Activated CD8-positive, alpha-beta memory T cell treated with anti-CD3 and anti-CD28 coated beads for 4 hours (primary cell): Measurements from ENCODE around the gene TBC1D10A.

Experiments used
- DNase-seq, 2 donors: peaks; one replicate each; pipeline ENCODE4 v3.0.0-alpha.2; 2020; ENCODE audit warnings: low read depth in 2 of 2

Gene TBC1D10A

GRCh38 chr22:30301995-30302809 lies 24.5 kb downstream of the TBC1D10A start:
- no peak for DNase-seq

- DNase-seq, result no peak
These were observed 27.4 kb downstream of the TBC1D10A start for GRCh38 chr22:30299322-30299721.

GRCh38 chr22:30297991-30298701 lies 28.6 kb downstream of the TBC1D10A start:
- DNase-seq, result no peak

- DNase-seq, result no peak
These were observed 29.3 kb downstream of the TBC1D10A start for GRCh38 chr22:30297276-30297990.

- no peak for DNase-seq
These were observed 29.9 kb downstream of the TBC1D10A start for GRCh38 chr22:30296833-30297232.

GRCh38 chr22:30296324-30296723 lies 30.4 kb downstream of the TBC1D10A start:
- DNase-seq, result no peak

GRCh38 chr22:30295576-30295975 lies 31.2 kb downstream of the TBC1D10A start:
- no peak for DNase-seq

- DNase-seq, result no peak
These were observed 31.9 kb downstream of the TBC1D10A start for GRCh38 chr22:30294830-30295229.

GRCh38 chr22:30294066-30294465 lies 32.7 kb downstream of the TBC1D10A start:
- DNase-seq, result no peak

GRCh38 chr22:30293026-30293425 lies 33.7 kb downstream of the TBC1D10A start:
- no peak for DNase-seq

GRCh38 chr22:30292069-30292970 lies 34.4 kb downstream of the TBC1D10A start:
- DNase-seq, result no peak

GRCh38 chr22:30291058-30291892 lies 35.5 kb downstream of the TBC1D10A start:
- no peak for DNase-seq

- no peak for DNase-seq
These were observed 36.2 kb downstream of the TBC1D10A start for GRCh38 chr22:30290342-30291057.

GRCh38 chr22:30289980-30290313 lies 36.8 kb downstream of the TBC1D10A start:
- no peak for DNase-seq

GRCh38 chr22:30289141-30289979 lies 37.4 kb downstream of the TBC1D10A start, which contains the start of gene CASTOR1:
TSS of gene CASTOR1 (minus strand) at chr22:30289505. CDS start at chr22:30289497, 8 bp downstream.
- DNase-seq, result peak; percentile 70 to 77

GRCh38 chr22:30288419-30289140 lies 38.2 kb downstream of the TBC1D10A start:
- no peak for DNase-seq

- DNase-seq, result peak; percentile 77 to 80
These were observed 38.9 kb downstream of the TBC1D10A start for GRCh38 chr22:30287648-30288418.
